Measurements from ENCODE around the gene PRKG1. TPM values are rescaled to one million over a fixed set of nuclear protein-coding genes. Genes with fewer than 3 reads are reported as not detected.

Gene PRKG1
- total and polyA plus RNA-seq, 4 donors: 0.46 to 5.1 (median 1.5) TPM

- DNase-seq (ENCODE audit: low spot score): no peak
- no peak for TF ChIP-seq MAX (IDR thresholded peaks at IDR 0.05)
- H3K36me3 ChIP-seq (ENCODE audit: control insufficient read depth in 4 of 4, insufficient read depth in 3 of 4, low read depth in 1 of 4, low read length in 3 of 4): no peaks in the 10 kb centered on the region
- peaks cover 0 to 3% (median 0%) of the 10 kb centered on the region in 4 donors for H3K27me3 ChIP-seq (ENCODE audit: control insufficient read depth in 4 of 4, insufficient read depth in 4 of 4, low read length in 3 of 4)
- H3K4me1 ChIP-seq (ENCODE audit: control insufficient read depth in 4 of 4, insufficient read depth in 4 of 4, low read length in 3 of 4): no peaks in the 10 kb centered on the region
- no peak overlapping the region for H3K4me3 ChIP-seq (ENCODE audit: low read depth in 1 of 3, low read length in 3 of 3)
- no peaks in the 10 kb centered on the region for H3K9me3 ChIP-seq (ENCODE audit: control insufficient read depth in 4 of 4, low read length in 3 of 4)
- H3K27ac ChIP-seq (ENCODE audit: low read depth in 1 of 2, low read length in 2 of 2): no peak overlapping the region
- no peak overlapping the region for H3K9ac ChIP-seq (ENCODE audit: low read depth in 1 of 2, low read length in 2 of 2)
Measured at GRCh38 chr10:51881213-51881612, 806.9 kb downstream of the PRKG1 start.

- Histone ChIP-seq H3K27me3 (ENCODE audit: control insufficient read depth in 4 of 4, insufficient read depth in 4 of 4, low read length in 3 of 4) (peaks cover 0 to 3% (median 0%) of the 10 kb centered on the region in 4 donors), H3K4me3 (ENCODE audit: low read depth in 1 of 3, low read length in 3 of 3) (no peak overlapping the region), H3K4me1 (ENCODE audit: control insufficient read depth in 4 of 4, insufficient read depth in 4 of 4, low read length in 3 of 4) (no peaks in the 10 kb centered on the region), H3K9me3 (ENCODE audit: control insufficient read depth in 4 of 4, low read length in 3 of 4) (no peaks in the 10 kb centered on the region), H3K36me3 (ENCODE audit: control insufficient read depth in 4 of 4, insufficient read depth in 3 of 4, low read depth in 1 of 4, low read length in 3 of 4) (no peaks in the 10 kb centered on the region), H3K27ac (ENCODE audit: low read depth in 1 of 2, low read length in 2 of 2) (no peak overlapping the region), H3K9ac (ENCODE audit: low read depth in 1 of 2, low read length in 2 of 2) (no peak overlapping the region)
- TF ChIP-seq YY1 (IDR thresholded peaks at IDR 0.05) (no peak), HNF4G (IDR thresholded peaks at IDR 0.05) (no peak), CTCF (IDR thresholded peaks at IDR 0.05; ENCODE audit: low read depth, low read length, missing input control) (no peak)
- 56% methylated on average over 4 of the region's 4 CpGs for WGBS
- no peak for DNase-seq (ENCODE audit: low spot score)
Measured at GRCh38 chr10:51886438-51887068, 812.3 kb downstream of the PRKG1 start.

GRCh38 chr10:51888263-51888662, 814.0 kb downstream of the PRKG1 start:
- no peak overlapping the region for H3K4me3 ChIP-seq (ENCODE audit: low read depth in 1 of 3, low read length in 3 of 3)
- H3K27ac ChIP-seq (ENCODE audit: low read depth in 1 of 2, low read length in 2 of 2): no peak overlapping the region
- no peaks in the 10 kb centered on the region for H3K4me1 ChIP-seq (ENCODE audit: control insufficient read depth in 4 of 4, insufficient read depth in 4 of 4, low read length in 3 of 4)
- TF ChIP-seq FOXA2 (IDR thresholded peaks at IDR 0.05) (no peak), FOXA1 (IDR thresholded peaks at IDR 0.05) (no peak), JUND (IDR thresholded peaks at IDR 0.05) (no peak), RXRA (IDR thresholded peaks at IDR 0.05) (no peak), YY1 (IDR thresholded peaks at IDR 0.05) (no peak), ZBTB33 (IDR thresholded peaks at IDR 0.05) (no peak), TAF1 (conservative IDR thresholded peaks at IDR 0.05) (no peak), NR2F2 (IDR thresholded peaks at IDR 0.05) (no peak), REST (IDR thresholded peaks at IDR 0.05) (no peak), EGR1 (IDR thresholded peaks at IDR 0.05; ENCODE audit: low read depth in 2 of 2) (no peak), RAD21 (IDR thresholded peaks at IDR 0.05) (no peak), SP1 (IDR thresholded peaks at IDR 0.05) (no peak), ATF3 (IDR thresholded peaks at IDR 0.05) (no peak), HNF4G (IDR thresholded peaks at IDR 0.05) (no peak), GABPA (IDR thresholded peaks at IDR 0.05 in 1 of 2, conservative IDR thresholded peaks at IDR 0.05 in 1 of 2) (no peak), CTCF (IDR thresholded peaks at IDR 0.05; ENCODE audit: low read depth, low read length, missing input control) (no peak)
- no peak overlapping the region for H3K9ac ChIP-seq (ENCODE audit: low read depth in 1 of 2, low read length in 2 of 2)
- no peaks in the 10 kb centered on the region for H3K36me3 ChIP-seq (ENCODE audit: control insufficient read depth in 4 of 4, insufficient read depth in 3 of 4, low read depth in 1 of 4, low read length in 3 of 4)
- DNase-seq (ENCODE audit: low spot score): no peak
- H3K27me3 ChIP-seq (ENCODE audit: control insufficient read depth in 4 of 4, insufficient read depth in 4 of 4, low read length in 3 of 4): no peaks in the 10 kb centered on the region
- H3K9me3 ChIP-seq (ENCODE audit: control insufficient read depth in 4 of 4, low read length in 3 of 4): no peaks in the 10 kb centered on the region
